ENCODE measurements around the gene PRSS3. TPM values are rescaled to one million over a fixed set of nuclear protein-coding genes. Genes with fewer than 3 reads are reported as not detected.

PRSS3 gene
- total and polyA plus RNA-seq, 10 of the 15 experiments (the other 5 are each of a cell fraction or from before 2014, with no cell fraction given): 0.54 TPM; not detected in 9

DNA sequence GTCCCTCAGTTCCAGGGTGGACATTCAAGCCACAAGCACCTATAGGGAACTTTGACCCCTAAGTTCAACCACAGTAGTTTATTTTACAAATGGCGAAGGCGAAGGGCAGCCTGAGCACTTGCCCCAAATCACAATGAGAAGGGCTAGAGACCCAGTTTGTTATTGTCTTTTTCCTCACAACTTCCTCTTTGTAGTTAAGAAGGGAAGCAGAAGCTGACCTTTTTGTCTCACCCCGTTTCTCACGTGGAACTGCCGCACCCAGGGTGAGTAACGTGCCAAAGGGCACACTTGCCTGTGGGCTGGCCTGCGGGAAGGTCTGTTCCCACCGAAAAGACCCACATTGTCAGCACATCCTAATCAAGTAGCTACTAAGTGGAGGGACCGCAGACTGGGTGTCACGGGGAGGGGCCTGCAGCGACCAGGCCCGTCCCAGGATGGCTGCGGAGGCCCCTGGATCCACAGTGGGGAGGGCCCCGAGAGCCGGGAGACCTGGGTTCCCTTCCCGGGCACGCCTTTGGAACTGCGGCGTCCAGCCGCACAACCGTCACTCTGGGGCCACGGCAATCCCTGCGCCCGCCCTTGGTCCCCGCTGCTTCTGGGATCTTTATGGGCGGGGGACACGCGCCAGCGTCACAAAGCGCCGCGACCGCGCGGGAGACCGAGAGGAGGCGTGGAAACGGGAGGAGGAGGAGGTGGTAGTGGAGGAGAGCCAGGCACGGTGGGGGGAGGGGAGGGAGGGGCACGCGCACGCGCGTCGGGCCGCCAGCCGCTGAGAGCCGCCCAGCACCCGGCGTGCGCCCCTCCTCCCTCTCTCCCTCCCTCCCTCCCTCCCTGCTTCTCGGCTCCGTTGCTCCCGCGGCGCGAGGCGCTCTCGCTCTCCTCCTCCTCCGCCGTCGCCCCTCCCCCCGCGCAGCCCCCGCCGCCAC is 21.2 kb downstream of the PRSS3 start, which contains the start of gene UBE2R2 (continued):
- TF ChIP-seq SPI1 (IDR thresholded peaks at IDR 0.05; ENCODE audit: borderline replicate concordance, insufficient read depth, low read depth, low read length): peak; percentile 40; the same call in 1 of the 2 replicates
- TF ChIP-seq KLF5 (IDR thresholded peaks at IDR 0.05; ENCODE audit: partially characterized antibody): peak; percentile 44
- no peak for TF ChIP-seq CBX3 (IDR thresholded peaks at IDR 0.05; ENCODE audit: borderline replicate concordance, low read depth)
- TF ChIP-seq, protein P1, sequence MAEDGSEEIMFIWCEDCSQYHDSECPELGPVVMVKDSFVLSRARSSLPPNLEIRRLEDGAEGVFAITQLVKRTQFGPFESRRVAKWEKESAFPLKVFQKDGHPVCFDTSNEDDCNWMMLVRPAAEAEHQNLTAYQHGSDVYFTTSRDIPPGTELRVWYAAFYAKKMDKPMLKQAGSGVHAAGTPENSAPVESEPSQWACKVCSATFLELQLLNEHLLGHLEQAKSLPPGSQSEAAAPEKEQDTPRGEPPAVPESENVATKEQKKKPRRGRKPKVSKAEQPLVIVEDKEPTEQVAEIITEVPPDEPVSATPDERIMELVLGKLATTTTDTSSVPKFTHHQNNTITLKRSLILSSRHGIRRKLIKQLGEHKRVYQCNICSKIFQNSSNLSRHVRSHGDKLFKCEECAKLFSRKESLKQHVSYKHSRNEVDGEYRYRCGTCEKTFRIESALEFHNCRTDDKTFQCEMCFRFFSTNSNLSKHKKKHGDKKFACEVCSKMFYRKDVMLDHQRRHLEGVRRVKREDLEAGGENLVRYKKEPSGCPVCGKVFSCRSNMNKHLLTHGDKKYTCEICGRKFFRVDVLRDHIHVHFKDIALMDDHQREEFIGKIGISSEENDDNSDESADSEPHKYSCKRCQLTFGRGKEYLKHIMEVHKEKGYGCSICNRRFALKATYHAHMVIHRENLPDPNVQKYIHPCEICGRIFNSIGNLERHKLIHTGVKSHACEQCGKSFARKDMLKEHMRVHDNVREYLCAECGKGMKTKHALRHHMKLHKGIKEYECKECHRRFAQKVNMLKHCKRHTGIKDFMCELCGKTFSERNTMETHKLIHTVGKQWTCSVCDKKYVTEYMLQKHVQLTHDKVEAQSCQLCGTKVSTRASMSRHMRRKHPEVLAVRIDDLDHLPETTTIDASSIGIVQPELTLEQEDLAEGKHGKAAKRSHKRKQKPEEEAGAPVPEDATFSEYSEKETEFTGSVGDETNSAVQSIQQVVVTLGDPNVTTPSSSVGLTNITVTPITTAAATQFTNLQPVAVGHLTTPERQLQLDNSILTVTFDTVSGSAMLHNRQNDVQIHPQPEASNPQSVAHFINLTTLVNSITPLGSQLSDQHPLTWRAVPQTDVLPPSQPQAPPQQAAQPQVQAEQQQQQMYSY (CRISPR knock-in tag; IDR thresholded peaks at IDR 0.05): no peak
- no peak for TF ChIP-seq RAD21 (IDR thresholded peaks at IDR 0.05; ENCODE audit: insufficient read depth, low read depth, low read length)
- TF ChIP-seq ATF7 (IDR thresholded peaks at IDR 0.05; ENCODE audit: low read depth): 0 out of 2 replicates have a peak, but pooled peaks have one; percentile 22
- TF ChIP-seq, protein P2, sequence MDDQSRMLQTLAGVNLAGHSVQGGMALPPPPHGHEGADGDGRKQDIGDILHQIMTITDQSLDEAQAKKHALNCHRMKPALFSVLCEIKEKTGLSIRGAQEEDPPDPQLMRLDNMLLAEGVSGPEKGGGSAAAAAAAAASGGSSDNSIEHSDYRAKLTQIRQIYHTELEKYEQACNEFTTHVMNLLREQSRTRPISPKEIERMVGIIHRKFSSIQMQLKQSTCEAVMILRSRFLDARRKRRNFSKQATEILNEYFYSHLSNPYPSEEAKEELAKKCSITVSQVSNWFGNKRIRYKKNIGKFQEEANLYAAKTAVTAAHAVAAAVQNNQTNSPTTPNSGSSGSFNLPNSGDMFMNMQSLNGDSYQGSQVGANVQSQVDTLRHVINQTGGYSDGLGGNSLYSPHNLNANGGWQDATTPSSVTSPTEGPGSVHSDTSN (IDR thresholded peaks at IDR 0.05; ENCODE audit: insufficient replicate concordance, low read depth, low read length): peak; percentile 1
- TF ChIP-seq LARP7 (IDR thresholded peaks at IDR 0.05): peak; percentile 71
- TF ChIP-seq, protein P3, sequence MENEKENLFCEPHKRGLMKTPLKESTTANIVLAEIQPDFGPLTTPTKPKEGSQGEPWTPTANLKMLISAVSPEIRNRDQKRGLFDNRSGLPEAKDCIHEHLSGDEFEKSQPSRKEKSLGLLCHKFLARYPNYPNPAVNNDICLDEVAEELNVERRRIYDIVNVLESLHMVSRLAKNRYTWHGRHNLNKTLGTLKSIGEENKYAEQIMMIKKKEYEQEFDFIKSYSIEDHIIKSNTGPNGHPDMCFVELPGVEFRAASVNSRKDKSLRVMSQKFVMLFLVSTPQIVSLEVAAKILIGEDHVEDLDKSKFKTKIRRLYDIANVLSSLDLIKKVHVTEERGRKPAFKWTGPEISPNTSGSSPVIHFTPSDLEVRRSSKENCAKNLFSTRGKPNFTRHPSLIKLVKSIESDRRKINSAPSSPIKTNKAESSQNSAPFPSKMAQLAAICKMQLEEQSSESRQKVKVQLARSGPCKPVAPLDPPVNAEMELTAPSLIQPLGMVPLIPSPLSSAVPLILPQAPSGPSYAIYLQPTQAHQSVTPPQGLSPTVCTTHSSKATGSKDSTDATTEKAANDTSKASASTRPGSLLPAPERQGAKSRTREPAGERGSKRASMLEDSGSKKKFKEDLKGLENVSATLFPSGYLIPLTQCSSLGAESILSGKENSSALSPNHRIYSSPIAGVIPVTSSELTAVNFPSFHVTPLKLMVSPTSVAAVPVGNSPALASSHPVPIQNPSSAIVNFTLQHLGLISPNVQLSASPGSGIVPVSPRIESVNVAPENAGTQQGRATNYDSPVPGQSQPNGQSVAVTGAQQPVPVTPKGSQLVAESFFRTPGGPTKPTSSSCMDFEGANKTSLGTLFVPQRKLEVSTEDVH (IDR thresholded peaks at IDR 0.05; ENCODE audit: low read depth, partially characterized antibody): no peak
- TF ChIP-seq, protein P4, sequence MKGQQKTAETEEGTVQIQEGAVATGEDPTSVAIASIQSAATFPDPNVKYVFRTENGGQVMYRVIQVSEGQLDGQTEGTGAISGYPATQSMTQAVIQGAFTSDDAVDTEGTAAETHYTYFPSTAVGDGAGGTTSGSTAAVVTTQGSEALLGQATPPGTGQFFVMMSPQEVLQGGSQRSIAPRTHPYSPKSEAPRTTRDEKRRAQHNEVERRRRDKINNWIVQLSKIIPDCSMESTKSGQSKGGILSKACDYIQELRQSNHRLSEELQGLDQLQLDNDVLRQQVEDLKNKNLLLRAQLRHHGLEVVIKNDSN (IDR thresholded peaks at IDR 0.05; ENCODE audit: borderline replicate concordance, extremely low read length, insufficient read depth, low read depth, low read length): no peak
- TF ChIP-seq MTA2 (IDR thresholded peaks at IDR 0.05; ENCODE audit: low read depth): peak; percentile 85; the same call in 1 of the 2 replicates
- TF ChIP-seq, protein P5, sequence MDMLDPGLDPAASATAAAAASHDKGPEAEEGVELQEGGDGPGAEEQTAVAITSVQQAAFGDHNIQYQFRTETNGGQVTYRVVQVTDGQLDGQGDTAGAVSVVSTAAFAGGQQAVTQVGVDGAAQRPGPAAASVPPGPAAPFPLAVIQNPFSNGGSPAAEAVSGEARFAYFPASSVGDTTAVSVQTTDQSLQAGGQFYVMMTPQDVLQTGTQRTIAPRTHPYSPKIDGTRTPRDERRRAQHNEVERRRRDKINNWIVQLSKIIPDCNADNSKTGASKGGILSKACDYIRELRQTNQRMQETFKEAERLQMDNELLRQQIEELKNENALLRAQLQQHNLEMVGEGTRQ (IDR thresholded peaks at IDR 0.05; ENCODE audit: borderline replicate concordance, low read depth, low read length): no peak
- TF ChIP-seq ZSCAN29 (IDR thresholded peaks at IDR 0.05): no peak
- TF ChIP-seq EZH2 (IDR thresholded peaks at IDR 0.05; ENCODE audit: borderline replicate concordance, control insufficient read depth, low read depth, low read length): no peak
- peak; percentile 97 to 99 for TF ChIP-seq BHLHE40 (IDR thresholded peaks at IDR 0.05; ENCODE audit: borderline replicate concordance in 1 of 2, low read depth in 2 of 2, low read length in 1 of 2)
- no peak for TF ChIP-seq CHD4 (IDR thresholded peaks at IDR 0.05)
- TF ChIP-seq SIX5 (IDR thresholded peaks at IDR 0.05; ENCODE audit: low read depth, low read length, severe bottlenecking): no peak
- no peak for TF ChIP-seq NFIC (IDR thresholded peaks at IDR 0.05; ENCODE audit: low read depth, low read length)

Measured in GM12878 (cell line).